Stomach (tissue), 4 donors: Measurements from ENCODE around the gene NOS2.

Experiments used
- CTCF ChIP-seq, 7 experiments: fragments of 450-650 bp in 4 of 7; fragments of 200-600 bp in 3 of 7; sonication (generic) in 3 of 7; IDR thresholded peaks; one replicate each; pipeline ENCODE4 v1.5.1; 2016 to 2019; ENCODE audit warnings: antibody characterized with exemption in 7 of 7, control low read depth in 2 of 7, mild to moderate bottlenecking in 1 of 7
- EP300 ChIP-seq: sonication (generic); formaldehyde crosslinking; IDR thresholded peaks from one replicate; pipeline ENCODE4 v1.6.1; 2017; ENCODE audit warnings: antibody characterized with exemption
- POLR2A ChIP-seq, 4 donors: fragments of 450-650 bp; IDR thresholded peaks; one replicate each; pipeline ENCODE4 v1.6.1; 2016; ENCODE audit warnings: antibody characterized with exemption in 4 of 4, control low read depth in 2 of 4, mild to moderate bottlenecking in 1 of 4, moderate library complexity in 1 of 4

GRCh38 chr17:27821318-27821717, 21.0 kb upstream of the NOS2 start:
- TF ChIP-seq CTCF (IDR thresholded peaks at IDR 0.05) (no peak), POLR2A (IDR thresholded peaks at IDR 0.05) (no peak), EP300 (no peak)
